ENCODE results near the gene WDR12. TPM values are rescaled to one million over a fixed set of nuclear protein-coding genes. Genes with fewer than 3 reads are reported as not detected.

Gene WDR12
- total RNA-seq, 1 experiment from 2014 or later, result 60.5 TPM

DNA sequence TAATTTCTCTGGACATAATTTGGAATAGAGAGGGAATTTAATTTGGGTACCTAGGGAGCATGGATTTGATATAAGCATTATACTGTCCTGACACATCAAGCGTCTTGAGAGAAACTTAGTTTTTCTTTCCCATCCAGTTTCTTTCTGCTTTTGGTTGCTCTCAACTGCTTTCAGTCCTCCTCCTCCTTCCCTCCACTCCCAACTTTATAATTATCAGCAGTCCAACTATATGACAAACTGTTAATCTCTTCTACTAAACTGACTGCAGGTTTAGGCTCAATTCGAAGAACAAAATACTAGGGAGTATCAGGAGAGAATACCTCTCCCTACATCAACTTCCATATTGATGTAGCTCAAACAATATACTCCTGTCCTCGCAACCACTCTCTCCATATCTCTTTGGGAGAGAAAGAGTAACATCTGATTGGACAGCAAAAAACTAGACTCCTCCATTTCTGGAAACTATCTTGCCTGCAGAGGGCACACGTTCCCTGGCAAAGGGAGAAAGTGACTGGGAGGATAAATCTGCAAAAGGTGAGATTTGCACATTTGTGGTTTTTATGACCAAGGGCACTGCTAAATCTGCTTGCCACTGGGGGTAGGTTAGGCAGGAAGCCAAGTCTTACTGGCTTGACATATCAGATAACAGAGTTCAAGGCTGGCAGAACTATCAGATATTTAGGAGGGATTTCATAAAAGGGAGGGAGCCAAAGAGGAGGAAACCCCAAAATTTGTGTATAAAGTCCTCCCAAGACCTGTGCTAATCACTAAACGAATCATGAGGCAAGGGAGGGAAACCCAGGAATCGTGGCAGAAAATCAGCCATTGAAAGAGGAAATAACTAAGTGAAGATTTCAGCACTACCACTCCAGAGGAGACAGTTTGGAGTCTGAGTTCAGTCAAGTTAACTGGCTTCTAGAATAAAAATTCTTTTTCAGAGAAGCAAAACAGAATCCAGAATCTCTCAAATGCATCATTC, 79.9 kb downstream of the WDR12 start:
- Histone ChIP-seq H3K9ac (ENCODE audit: low read length) (no peak overlapping the region), H3K27me3 (ENCODE audit: low read length) (no peaks in the 10 kb centered on the region), H3K4me2 (ENCODE audit: low read length) (peak overlapping the region; percentile 62), H4K20me1 (ENCODE audit: low read length) (no peaks in the 10 kb centered on the region), H3K4me1 (ENCODE audit: insufficient read depth, low read length) (peaks cover 6% of the 10 kb centered on the region), H3K9me3 (ENCODE audit: low read length) (no peaks in the 10 kb centered on the region), H3F3A (ENCODE audit: low read length, unreplicated experiment) (no peaks in the 10 kb centered on the region), H3K9me2 (replicated peaks; ENCODE audit: low read length) (no peaks in the 10 kb centered on the region), H3K4me3 (ENCODE audit: low read length) (peak overlapping the region; percentile 38), H3K36me3 (ENCODE audit: low read depth, low read length) (no peaks in the 10 kb centered on the region), H3K79me2 (ENCODE audit: low read length) (no peaks in the 10 kb centered on the region), H2AFZ (ENCODE audit: low read length) (peak overlapping the region; percentile 59), H3K27ac (ENCODE audit: low read length) (no peak overlapping the region)
- ChIA-PET CTCF (interaction anchor here (0.6 to 0.9 kb wide), 4 partner anchors 9 to 1080 kb away, joined by 3 to 4 read pairs (median 4); no protein-coding TSS in a partner anchor), POLR2A (ENCODE audit: unreplicated experiment) (no interaction called here)
- ATAC-seq (peak; percentile 97), DNase-seq (peak; percentile 86)
- TF ChIP-seq, protein P1, sequence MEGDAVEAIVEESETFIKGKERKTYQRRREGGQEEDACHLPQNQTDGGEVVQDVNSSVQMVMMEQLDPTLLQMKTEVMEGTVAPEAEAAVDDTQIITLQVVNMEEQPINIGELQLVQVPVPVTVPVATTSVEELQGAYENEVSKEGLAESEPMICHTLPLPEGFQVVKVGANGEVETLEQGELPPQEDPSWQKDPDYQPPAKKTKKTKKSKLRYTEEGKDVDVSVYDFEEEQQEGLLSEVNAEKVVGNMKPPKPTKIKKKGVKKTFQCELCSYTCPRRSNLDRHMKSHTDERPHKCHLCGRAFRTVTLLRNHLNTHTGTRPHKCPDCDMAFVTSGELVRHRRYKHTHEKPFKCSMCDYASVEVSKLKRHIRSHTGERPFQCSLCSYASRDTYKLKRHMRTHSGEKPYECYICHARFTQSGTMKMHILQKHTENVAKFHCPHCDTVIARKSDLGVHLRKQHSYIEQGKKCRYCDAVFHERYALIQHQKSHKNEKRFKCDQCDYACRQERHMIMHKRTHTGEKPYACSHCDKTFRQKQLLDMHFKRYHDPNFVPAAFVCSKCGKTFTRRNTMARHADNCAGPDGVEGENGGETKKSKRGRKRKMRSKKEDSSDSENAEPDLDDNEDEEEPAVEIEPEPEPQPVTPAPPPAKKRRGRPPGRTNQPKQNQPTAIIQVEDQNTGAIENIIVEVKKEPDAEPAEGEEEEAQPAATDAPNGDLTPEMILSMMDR (conservative IDR thresholded peaks at IDR 0.05; ENCODE audit: low read depth, low read length), result peak; percentile 95
- no peak for TF ChIP-seq EZH2phosphoT487 (IDR thresholded peaks at IDR 0.05; ENCODE audit: borderline replicate concordance, low read length)
- no peak for TF ChIP-seq EZH2 (IDR thresholded peaks at IDR 0.05; ENCODE audit: low read length, unreplicated experiment)
- BruUV-seq (replicated peaks), result no TSS peak
- intact Hi-C loops (cut with micrococcal nuclease), result loop anchor here (1.0 to 2.0 kb wide), 4 partner anchors 39 to 324 kb away; no protein-coding TSS in a partner anchor

DNA sequence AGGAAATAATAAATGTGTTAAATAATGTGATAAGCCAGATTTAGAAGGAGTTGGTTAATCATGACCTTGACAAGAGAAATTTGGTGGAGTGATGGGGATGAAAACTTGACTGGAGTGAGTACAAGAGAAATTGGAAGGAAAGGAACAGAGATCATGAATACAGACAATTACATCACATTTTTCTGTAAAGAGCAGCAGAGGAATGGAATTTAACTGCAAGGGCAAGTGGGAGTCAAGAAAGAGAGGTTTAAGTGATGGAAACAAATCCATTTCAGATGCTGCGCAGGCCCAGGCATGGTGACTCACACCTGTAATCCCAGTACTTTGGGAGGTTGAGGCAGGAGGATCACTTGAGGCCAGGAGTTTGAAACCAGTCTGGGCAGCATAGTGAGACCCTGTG, 86.6 kb downstream of the WDR12 start:
- TF ChIP-seq, protein P1 (conservative IDR thresholded peaks at IDR 0.05; ENCODE audit: low read depth, low read length), result no peak
- TF ChIP-seq EZH2phosphoT487 (IDR thresholded peaks at IDR 0.05; ENCODE audit: borderline replicate concordance, low read length), result no peak
- TF ChIP-seq EZH2 (IDR thresholded peaks at IDR 0.05; ENCODE audit: low read length, unreplicated experiment), result no peak
- Histone ChIP-seq H3K9ac (ENCODE audit: low read length) (no peak overlapping the region), H3K27ac (ENCODE audit: low read length) (no peak overlapping the region), H3K9me3 (ENCODE audit: low read length) (no peaks in the 10 kb centered on the region), H3K4me1 (ENCODE audit: insufficient read depth, low read length) (no peaks in the 10 kb centered on the region; the same call in 1 of the 2 replicates), H3K4me2 (ENCODE audit: low read length) (no peak overlapping the region), H3K9me2 (replicated peaks; ENCODE audit: low read length) (no peaks in the 10 kb centered on the region), H3K36me3 (ENCODE audit: low read depth, low read length) (no peaks in the 10 kb centered on the region), H2AFZ (ENCODE audit: low read length) (no peak overlapping the region), H3F3A (ENCODE audit: low read length, unreplicated experiment) (no peaks in the 10 kb centered on the region), H3K79me2 (ENCODE audit: low read length) (no peaks in the 10 kb centered on the region), H4K20me1 (ENCODE audit: low read length) (no peaks in the 10 kb centered on the region), H3K4me3 (ENCODE audit: low read length) (no peak overlapping the region), H3K27me3 (ENCODE audit: low read length) (no peaks in the 10 kb centered on the region)
- intact Hi-C loops (cut with micrococcal nuclease), result no loop called here
- BruUV-seq (replicated peaks), result no TSS peak
- ChIA-PET POLR2A (ENCODE audit: unreplicated experiment) (no interaction called here), CTCF (no interaction called here)
- ATAC-seq (no peak), DNase-seq (no peak)

Other genes starting within 250 kb of the WDR12 start
- gene ICA1L, start 39.9 kb downstream of the WDR12 start, total RNA-seq (2014; rRNA removed), result 1.3 and 2.5 TPM in 2 replicates
- gene CARF, start 602 bp upstream of the WDR12 start, total RNA-seq (2014; rRNA removed), result 1.6 and 4.4 TPM in 2 replicates
- 9.9 and 14.5 TPM in 2 replicates for gene NBEAL1, start 103.2 kb upstream of the WDR12 start, total RNA-seq (2014; rRNA removed)

Measured in PC-3 (cell line).